ENCODE results near the gene RXRG. TPM values are rescaled to one million over a fixed set of nuclear protein-coding genes. Genes with fewer than 3 reads are reported as not detected.

The RXRG gene
- polyA plus RNA-seq, 1 donor from 2014 or later = 0.78 TPM

DNA sequence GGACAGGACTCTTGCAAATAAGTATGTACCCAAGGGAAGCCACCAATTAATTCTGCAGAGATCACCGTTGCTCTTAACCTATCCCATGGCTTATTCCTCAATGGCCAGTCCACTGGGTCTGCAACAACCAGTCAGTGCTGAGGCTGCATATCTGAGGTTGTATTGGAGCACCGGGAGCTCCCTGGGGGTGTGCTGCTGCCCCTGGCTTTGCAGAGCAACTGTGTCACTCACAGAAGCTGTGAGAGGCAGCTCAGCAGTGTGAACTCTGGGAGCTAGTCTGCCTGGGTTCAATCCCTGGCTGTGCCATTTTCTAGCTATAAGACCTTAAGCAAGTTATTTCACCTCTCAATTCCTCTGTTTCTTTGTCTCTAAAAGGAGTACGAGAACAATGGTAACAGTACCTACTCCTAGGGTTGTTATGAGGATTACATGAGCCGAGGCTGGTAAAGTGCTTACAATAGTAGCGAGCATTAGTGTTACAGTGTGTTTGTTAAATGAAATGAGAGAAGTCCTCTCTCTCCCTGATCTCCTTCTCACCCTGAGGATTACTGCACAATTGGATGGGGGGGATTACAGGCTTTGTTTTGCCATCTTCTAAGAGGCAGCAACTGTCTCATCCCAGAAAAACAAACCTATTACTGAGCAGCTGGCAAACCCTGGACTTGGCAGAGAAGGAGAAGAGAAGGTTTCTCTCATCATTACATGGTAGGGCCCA lies 3.6 kb downstream of the RXRG start:
- TF ChIP-seq EP300 (conservative IDR thresholded peaks at IDR 0.05; ENCODE audit: poor library complexity, severe bottlenecking) (no peak), CTCF (IDR thresholded peaks at IDR 0.05; ENCODE audit: poor library complexity, severe bottlenecking) (no peak), POLR2AphosphoS5 (IDR thresholded peaks at IDR 0.05) (no peak), MXI1 (conservative IDR thresholded peaks at IDR 0.05; ENCODE audit: poor library complexity, severe bottlenecking) (no peak), EZH2 (IDR thresholded peaks at IDR 0.05; ENCODE audit: borderline replicate concordance, insufficient read depth, low read length, poor library complexity, severe bottlenecking) (no peak), SMC3 (conservative IDR thresholded peaks at IDR 0.05; ENCODE audit: poor library complexity) (no peak), TAF1 (IDR thresholded peaks at IDR 0.05; ENCODE audit: low read depth) (no peak)
- TF ChIP-seq, protein P1, sequence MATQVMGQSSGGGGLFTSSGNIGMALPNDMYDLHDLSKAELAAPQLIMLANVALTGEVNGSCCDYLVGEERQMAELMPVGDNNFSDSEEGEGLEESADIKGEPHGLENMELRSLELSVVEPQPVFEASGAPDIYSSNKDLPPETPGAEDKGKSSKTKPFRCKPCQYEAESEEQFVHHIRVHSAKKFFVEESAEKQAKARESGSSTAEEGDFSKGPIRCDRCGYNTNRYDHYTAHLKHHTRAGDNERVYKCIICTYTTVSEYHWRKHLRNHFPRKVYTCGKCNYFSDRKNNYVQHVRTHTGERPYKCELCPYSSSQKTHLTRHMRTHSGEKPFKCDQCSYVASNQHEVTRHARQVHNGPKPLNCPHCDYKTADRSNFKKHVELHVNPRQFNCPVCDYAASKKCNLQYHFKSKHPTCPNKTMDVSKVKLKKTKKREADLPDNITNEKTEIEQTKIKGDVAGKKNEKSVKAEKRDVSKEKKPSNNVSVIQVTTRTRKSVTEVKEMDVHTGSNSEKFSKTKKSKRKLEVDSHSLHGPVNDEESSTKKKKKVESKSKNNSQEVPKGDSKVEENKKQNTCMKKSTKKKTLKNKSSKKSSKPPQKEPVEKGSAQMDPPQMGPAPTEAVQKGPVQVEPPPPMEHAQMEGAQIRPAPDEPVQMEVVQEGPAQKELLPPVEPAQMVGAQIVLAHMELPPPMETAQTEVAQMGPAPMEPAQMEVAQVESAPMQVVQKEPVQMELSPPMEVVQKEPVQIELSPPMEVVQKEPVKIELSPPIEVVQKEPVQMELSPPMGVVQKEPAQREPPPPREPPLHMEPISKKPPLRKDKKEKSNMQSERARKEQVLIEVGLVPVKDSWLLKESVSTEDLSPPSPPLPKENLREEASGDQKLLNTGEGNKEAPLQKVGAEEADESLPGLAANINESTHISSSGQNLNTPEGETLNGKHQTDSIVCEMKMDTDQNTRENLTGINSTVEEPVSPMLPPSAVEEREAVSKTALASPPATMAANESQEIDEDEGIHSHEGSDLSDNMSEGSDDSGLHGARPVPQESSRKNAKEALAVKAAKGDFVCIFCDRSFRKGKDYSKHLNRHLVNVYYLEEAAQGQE (IDR thresholded peaks at IDR 0.05; ENCODE audit: borderline replicate concordance) = no peak
- no peak overlapping the region for H3K4me3 ChIP-seq (ENCODE audit: low read length)
- H3K9me2 ChIP-seq (ENCODE audit: insufficient read depth, low read length) = no peaks in the 10 kb centered on the region
- no peaks in the 10 kb centered on the region for H4K20me1 ChIP-seq (ENCODE audit: insufficient read depth)
- no peaks in the 10 kb centered on the region for H3K79me2 ChIP-seq (replicated peaks; ENCODE audit: insufficient read depth, low read length)
- no peak overlapping the region for H3K27ac ChIP-seq (ENCODE audit: low read length)
- no peak overlapping the region for H2AFZ ChIP-seq (ENCODE audit: low read depth, low read length)
- H3K9ac ChIP-seq (ENCODE audit: low read length) = no peak overlapping the region
- H3F3A ChIP-seq (ENCODE audit: insufficient read depth, low read length, poor library complexity, severe bottlenecking) = no peaks in the 10 kb centered on the region
- H3K9me3 ChIP-seq (ENCODE audit: low read length) = no peaks in the 10 kb centered on the region
- peaks cover 15% of the 10 kb centered on the region for H3K27me3 ChIP-seq (ENCODE audit: insufficient read depth, low read depth, low read length)
- no peaks in the 10 kb centered on the region for H3K36me3 ChIP-seq (ENCODE audit: insufficient read depth, low read length)
- H3K4me2 ChIP-seq (ENCODE audit: low read length) = no peak overlapping the region

DNA sequence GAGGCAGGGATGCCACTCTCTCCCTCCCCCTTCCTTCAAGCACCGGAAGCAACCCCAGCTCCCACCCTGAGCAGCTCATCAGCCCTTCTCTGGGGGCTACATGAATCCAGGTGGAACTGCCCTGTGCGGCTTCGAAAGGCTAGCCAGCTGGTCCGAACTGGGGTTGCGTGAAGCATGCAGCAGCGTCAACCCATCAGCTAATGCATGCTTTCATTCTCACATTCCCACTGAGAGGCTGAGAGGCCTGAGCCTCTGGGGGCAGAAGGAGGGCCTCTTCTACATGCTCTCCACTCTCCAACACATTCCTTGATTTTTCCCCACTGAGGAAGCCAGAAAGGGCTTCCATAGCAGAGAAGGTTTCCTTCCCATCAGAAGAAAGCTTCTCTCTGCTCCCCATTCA lies 5.6 kb downstream of the RXRG start:
- Histone ChIP-seq H4K20me1 (ENCODE audit: insufficient read depth) (no peaks in the 10 kb centered on the region), H3K79me2 (replicated peaks; ENCODE audit: insufficient read depth, low read length) (no peaks in the 10 kb centered on the region), H3K27me3 (ENCODE audit: insufficient read depth, low read depth, low read length) (peaks cover 15% of the 10 kb centered on the region), H3K36me3 (ENCODE audit: insufficient read depth, low read length) (no peaks in the 10 kb centered on the region), H3F3A (ENCODE audit: insufficient read depth, low read length, poor library complexity, severe bottlenecking) (no peaks in the 10 kb centered on the region), H2AFZ (ENCODE audit: low read depth, low read length) (no peak overlapping the region), H3K9ac (ENCODE audit: low read length) (no peak overlapping the region), H3K9me2 (ENCODE audit: insufficient read depth, low read length) (no peaks in the 10 kb centered on the region), H3K27ac (ENCODE audit: low read length) (no peak overlapping the region), H3K4me2 (ENCODE audit: low read length) (no peak overlapping the region), H3K9me3 (ENCODE audit: low read length) (no peaks in the 10 kb centered on the region), H3K4me3 (ENCODE audit: low read length) (no peak overlapping the region)
- TF ChIP-seq EP300 (conservative IDR thresholded peaks at IDR 0.05; ENCODE audit: poor library complexity, severe bottlenecking) = no peak
- TF ChIP-seq, protein P1 (IDR thresholded peaks at IDR 0.05; ENCODE audit: borderline replicate concordance) = peak; percentile 20
- TF ChIP-seq TAF1 (IDR thresholded peaks at IDR 0.05; ENCODE audit: low read depth) = no peak
